ENCODE data around the gene DAGLA.

The DAGLA gene

DNA sequence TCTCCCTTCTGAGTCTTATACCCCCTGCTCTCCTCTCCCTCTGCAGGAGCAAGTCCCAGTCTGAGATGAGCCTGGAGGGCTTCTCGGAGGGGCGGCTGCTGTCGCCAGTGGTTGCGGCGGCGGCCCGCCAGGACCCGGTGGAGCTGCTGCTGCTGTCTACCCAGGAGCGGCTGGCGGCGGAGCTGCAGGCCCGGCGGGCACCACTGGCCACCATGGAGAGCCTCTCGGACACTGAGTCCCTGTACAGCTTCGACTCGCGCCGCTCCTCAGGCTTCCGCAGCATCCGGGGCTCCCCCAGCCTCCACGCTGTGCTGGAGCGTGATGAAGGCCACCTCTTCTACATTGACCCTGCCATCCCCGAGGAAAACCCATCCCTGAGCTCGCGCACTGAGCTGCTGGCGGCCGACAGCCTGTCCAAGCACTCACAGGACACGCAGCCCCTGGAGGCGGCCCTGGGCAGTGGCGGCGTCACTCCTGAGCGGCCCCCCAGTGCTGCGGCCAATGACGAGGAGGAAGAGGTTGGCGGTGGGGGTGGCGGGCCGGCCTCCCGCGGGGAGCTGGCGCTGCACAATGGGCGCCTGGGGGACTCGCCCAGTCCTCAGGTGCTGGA, 63.4 kb downstream of the DAGLA start:
- TF ChIP-seq, protein P1, sequence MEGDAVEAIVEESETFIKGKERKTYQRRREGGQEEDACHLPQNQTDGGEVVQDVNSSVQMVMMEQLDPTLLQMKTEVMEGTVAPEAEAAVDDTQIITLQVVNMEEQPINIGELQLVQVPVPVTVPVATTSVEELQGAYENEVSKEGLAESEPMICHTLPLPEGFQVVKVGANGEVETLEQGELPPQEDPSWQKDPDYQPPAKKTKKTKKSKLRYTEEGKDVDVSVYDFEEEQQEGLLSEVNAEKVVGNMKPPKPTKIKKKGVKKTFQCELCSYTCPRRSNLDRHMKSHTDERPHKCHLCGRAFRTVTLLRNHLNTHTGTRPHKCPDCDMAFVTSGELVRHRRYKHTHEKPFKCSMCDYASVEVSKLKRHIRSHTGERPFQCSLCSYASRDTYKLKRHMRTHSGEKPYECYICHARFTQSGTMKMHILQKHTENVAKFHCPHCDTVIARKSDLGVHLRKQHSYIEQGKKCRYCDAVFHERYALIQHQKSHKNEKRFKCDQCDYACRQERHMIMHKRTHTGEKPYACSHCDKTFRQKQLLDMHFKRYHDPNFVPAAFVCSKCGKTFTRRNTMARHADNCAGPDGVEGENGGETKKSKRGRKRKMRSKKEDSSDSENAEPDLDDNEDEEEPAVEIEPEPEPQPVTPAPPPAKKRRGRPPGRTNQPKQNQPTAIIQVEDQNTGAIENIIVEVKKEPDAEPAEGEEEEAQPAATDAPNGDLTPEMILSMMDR (IDR thresholded peaks at IDR 0.05; ENCODE audit: low read depth, low read length), result no peak
- no peak overlapping the region for H3K4me3 ChIP-seq (ENCODE audit: low read depth, low read length)

DNA sequence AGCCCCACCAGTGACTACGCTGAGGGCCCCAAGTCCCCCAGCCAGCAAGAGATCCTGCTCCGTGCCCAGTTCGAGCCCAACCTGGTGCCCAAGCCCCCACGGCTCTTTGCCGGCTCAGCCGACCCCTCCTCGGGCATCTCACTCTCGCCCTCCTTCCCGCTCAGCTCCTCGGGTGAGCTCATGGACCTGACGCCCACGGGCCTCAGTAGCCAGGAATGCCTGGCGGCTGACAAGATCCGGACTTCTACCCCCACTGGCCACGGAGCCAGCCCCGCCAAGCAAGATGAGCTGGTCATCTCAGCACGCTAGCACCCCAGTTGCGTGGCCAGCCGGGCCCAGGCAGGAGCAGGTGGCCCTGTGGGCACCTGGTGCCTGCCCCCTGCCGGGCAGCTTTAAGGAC, 64.0 kb downstream of the DAGLA start:
- TF ChIP-seq, protein P1 (IDR thresholded peaks at IDR 0.05; ENCODE audit: low read depth, low read length), result no peak
- H3K4me3 ChIP-seq (ENCODE audit: low read depth, low read length), result no peak overlapping the region

DNA sequence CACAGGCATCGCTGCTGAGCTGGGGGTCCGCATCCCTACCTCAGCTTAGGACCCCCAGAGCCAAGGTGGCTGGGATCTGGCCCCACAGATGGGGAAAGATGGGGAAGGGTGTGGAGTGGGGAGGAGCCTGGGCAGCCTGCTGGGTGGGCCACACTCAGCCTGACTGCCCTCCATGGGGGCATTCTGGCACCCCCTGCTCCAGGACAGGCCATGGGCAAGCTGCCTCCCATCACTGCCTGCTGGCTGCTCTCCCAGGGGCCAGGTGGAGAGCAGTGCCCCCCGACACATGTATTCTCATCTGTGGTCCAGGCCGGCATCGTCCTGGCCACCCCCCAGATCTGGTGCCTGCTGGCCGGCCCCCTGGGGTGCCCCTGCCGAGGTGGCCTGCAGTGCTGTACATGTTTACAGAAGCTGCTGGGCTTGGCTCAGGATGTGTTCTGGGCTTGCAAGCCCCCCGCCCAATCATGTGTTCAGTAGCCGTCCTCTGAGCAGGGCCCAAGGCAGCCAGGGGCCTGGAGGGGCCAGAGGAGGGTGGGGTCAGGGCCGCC, 64.5 kb downstream of the DAGLA start:
- TF ChIP-seq, protein P1 (IDR thresholded peaks at IDR 0.05; ENCODE audit: low read depth, low read length), result no peak
- no peak overlapping the region for H3K4me3 ChIP-seq (ENCODE audit: low read depth, low read length)

DNA sequence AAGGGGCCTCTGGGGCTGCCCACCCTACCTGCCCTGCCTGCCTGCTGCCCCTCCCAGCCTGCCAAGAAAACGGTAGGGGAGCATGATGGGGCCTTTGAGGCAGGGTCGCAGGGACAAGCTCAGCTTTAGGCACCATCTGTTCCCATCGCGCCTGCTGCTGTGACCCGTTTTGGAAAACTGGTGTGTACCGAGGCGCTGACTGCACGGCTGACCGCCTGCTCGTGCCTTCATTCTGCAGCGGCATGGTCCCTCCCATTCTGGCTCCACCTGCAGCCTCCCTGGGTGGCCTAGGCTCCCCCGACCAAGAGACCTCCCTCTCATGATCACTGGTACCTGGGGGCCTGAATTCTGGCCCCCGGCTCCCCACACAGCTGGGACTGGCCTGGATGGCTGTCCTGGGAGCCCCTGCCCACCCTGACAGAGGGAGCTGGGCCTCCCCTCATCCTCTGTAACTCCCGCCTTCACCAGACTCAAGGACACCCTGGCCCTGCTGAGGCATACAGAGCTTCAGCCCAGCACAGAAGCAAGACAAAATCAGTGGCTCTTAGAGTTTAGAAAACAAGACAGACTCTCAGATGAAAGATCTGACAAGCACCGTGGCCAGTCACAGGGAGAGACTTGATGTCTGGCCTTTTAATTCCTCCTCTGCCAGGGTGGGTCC, 65.7 kb downstream of the DAGLA start:
- TF ChIP-seq, protein P1 (IDR thresholded peaks at IDR 0.05; ENCODE audit: low read depth, low read length), result no peak
- H3K4me3 ChIP-seq (ENCODE audit: low read depth, low read length), result no peak overlapping the region

DNA sequence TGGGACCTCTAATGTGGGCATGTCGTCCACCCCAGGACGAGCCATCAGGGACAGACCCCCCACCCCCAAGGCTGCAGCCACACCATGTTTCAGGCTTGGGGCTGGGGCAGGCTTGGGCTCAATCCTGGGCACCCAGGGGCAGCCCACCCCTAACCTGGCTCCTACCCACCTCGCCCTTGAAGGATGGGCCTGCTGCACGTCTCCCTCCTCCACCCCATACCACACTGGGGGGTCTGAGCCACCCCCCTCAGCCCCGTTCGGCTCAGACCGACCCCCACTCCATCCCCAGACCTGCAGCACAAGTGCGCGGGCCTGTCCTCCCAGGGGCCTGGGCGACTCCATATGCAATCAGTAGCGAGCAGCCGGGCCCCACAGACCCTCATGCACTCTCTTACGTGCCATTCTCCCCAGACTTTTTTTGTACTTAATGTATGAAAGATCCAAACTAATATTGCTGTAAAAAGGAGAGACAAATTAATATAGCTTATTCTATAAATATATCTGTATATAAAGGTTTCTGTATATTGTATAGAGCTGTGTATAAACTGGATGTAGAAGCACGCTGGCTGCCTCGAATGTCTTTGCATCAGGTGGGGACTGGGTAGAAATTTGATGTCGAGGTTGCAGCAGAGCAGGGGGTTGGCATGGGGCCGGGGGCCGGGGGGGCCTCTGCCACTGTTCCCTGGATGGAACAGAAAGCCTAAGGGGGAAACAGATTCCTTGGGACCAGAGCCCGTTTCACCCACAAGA, 66.4 kb downstream of the DAGLA start:
- H3K4me3 ChIP-seq (ENCODE audit: low read depth, low read length), result no peak overlapping the region
- TF ChIP-seq, protein P1 (IDR thresholded peaks at IDR 0.05; ENCODE audit: low read depth, low read length), result no peak

DNA sequence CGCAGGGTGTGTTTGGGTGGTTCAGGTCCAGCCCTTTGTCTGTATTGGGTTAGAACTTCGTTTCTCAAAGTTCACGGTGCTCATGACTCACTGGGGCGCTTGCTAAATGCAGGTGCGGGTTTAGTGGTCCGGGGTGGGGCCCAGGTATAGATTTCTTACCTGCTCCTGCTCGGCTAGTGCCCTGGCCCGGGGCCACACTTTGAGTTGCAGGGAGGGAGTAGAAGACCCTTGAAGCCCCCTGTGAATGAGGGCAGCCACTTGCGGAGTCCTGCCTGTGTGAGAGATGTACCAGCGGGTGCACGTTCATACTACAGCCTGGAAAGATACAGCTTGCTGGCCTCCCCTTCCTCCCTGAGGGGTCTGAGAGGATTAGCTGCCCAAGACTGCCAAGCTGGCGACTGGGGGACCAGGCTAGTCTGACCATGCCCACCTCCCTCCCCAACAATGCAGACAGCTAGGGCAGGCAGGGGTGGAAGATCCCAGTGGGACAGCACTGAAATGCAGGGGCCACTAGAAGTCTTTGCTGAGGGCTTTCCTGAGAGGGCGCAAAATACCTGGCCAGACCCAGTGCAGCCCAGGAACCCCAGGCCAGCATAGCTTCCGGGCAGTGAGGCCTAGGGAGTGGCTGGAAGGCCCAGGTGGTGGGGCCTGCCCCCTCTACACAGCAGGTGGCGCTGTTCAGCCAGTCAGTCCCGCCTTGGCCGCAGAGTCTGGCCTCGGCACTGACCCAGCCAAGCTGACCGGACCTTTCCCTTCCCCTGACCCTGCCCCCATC, 67.2 kb downstream of the DAGLA start:
- TF ChIP-seq, protein P1 (IDR thresholded peaks at IDR 0.05; ENCODE audit: low read depth, low read length), result peak; percentile 87
- no peak overlapping the region for H3K4me3 ChIP-seq (ENCODE audit: low read depth, low read length)

Data from WI38 (cell line).